ENCODE results near the gene TNRC6C. TPM values are rescaled to one million over a fixed set of nuclear protein-coding genes. Genes with fewer than 3 reads are reported as not detected.

Gene TNRC6C
- total RNA-seq, 1 donor from 2014 or later, result 13.6 TPM

Small RNA genes within 50 kb of the gene (small RNA-seq; reads per million reads assigned to genes)
- 1.0 reads per million, percentile 79 among the genes with 10 or more reads in this experiment for gene RNU1-80P (ENCODE audit: low replicate concordance)
- gene RNU6-625P (ENCODE audit: low replicate concordance), result not detected

Other genes starting within 250 kb of the TNRC6C start
- gene TMC6, start 170.1 kb downstream of the TNRC6C start, total RNA-seq, result 14.2 TPM
- 3.4 TPM for gene TMC8, start 172.1 kb downstream of the TNRC6C start, total RNA-seq
- 2.9 TPM for gene C17orf99, start 187.7 kb downstream of the TNRC6C start, total RNA-seq
- 16.7 TPM for gene SYNGR2, start 209.9 kb downstream of the TNRC6C start, total RNA-seq
- gene TK1, start 228.3 kb downstream of the TNRC6C start, total RNA-seq, result 22.8 TPM
- 28.3 TPM for gene AFMID, start 228.7 kb downstream of the TNRC6C start, total RNA-seq

Measured in skin of body (tissue), 2 donors.